Prostate gland (tissue), 2 donors: ENCODE measurements around the gene MTCL3.

Source experiments
- CTCF ChIP-seq, 4 experiments: fragments of 200-600 bp in 2 of 4; fragments of 450-650 bp in 2 of 4; sonication (generic) in 2 of 4; IDR thresholded peaks; 1 replicate in 3 of 4; 2 replicates in 1 of 4; pipeline ENCODE4 v1.5.1; 2016 to 2019; ENCODE audit warnings: antibody characterized with exemption in 4 of 4, mild to moderate bottlenecking in 2 of 4, moderate library complexity in 2 of 4
- POLR2A ChIP-seq: fragments of 450-650 bp; IDR thresholded peaks from one replicate; pipeline ENCODE4 v1.6.1; 2016; ENCODE audit warnings: antibody characterized with exemption, mild to moderate bottlenecking
- POLR2AphosphoS5 ChIP-seq: sonication (generic); formaldehyde crosslinking; IDR thresholded peaks from one replicate; pipeline ENCODE4 v1.6.1; 2017; ENCODE audit warnings: antibody characterized with exemption

- TF ChIP-seq POLR2A (no peak), CTCF (IDR thresholded peaks at IDR 0.05) (no peak), POLR2AphosphoS5 (no peak)
Observed at GRCh38 chr6:127482325-127482724, 36.8 kb downstream of the MTCL3 start.
